Measurements from ENCODE around the gene ADAMTS17. TPM values are rescaled to one million over a fixed set of nuclear protein-coding genes. Genes with fewer than 3 reads are reported as not detected.

Gene ADAMTS17
- total RNA-seq, 1 experiment from 2014 or later, result 3.2 TPM

DNA sequence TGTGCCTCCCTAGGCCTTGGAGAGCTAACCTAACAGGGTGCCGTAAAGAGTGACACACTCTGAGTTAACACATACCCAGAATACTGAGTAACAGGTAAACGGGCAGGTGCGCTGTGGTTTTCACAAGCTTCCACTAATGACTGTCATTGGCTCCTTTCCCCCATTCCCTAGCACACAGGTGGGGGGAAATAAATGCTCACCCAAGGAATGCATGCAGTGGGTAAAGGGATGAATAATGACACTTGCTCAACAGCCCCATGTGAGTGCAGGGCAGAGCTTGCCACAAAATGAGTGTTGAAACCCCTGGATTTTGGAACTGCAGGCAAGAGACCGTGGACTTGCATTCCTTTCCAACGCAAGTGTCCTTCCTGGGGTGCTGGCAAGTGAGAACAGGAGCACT is 57.6 kb downstream of the ADAMTS17 start:
- peak; percentile 47 to 91 for DNase-seq
- intact Hi-C loops (cut with micrococcal nuclease; ENCODE audit: unreplicated experiment), result no loop called here
- POLR2A ChIA-PET (ENCODE audit: unreplicated experiment), result interaction anchor here (0.6 kb wide), 1 partner anchor 434 kb away, joined by 3 read pairs; no protein-coding TSS in a partner anchor
- TF ChIP-seq EZH2 (IDR thresholded peaks at IDR 0.05; ENCODE audit: low read depth), result no peak
- TF ChIP-seq, protein P1, sequence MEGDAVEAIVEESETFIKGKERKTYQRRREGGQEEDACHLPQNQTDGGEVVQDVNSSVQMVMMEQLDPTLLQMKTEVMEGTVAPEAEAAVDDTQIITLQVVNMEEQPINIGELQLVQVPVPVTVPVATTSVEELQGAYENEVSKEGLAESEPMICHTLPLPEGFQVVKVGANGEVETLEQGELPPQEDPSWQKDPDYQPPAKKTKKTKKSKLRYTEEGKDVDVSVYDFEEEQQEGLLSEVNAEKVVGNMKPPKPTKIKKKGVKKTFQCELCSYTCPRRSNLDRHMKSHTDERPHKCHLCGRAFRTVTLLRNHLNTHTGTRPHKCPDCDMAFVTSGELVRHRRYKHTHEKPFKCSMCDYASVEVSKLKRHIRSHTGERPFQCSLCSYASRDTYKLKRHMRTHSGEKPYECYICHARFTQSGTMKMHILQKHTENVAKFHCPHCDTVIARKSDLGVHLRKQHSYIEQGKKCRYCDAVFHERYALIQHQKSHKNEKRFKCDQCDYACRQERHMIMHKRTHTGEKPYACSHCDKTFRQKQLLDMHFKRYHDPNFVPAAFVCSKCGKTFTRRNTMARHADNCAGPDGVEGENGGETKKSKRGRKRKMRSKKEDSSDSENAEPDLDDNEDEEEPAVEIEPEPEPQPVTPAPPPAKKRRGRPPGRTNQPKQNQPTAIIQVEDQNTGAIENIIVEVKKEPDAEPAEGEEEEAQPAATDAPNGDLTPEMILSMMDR (conservative IDR thresholded peaks at IDR 0.05), result no peak
- no peaks in the 10 kb centered on the region for H4K20me1 ChIP-seq (ENCODE audit: insufficient read depth)
- no peaks in the 10 kb centered on the region for H3K9me3 ChIP-seq (ENCODE audit: insufficient read depth, low read depth)
- no peak overlapping the region for H2AFZ ChIP-seq
- H3K4me3 ChIP-seq, result no peak overlapping the region
- peaks cover 13% of the 10 kb centered on the region; the same call in 1 of the 2 replicates for H3F3A ChIP-seq (ENCODE audit: insufficient read depth, low read depth)
- CTCF ChIA-PET, result no interaction called here
- H3K27ac ChIP-seq, result 0 out of 2 replicates have a peak overlapping the region, but pooled peaks have one; percentile 29
- H3K27me3 ChIP-seq (ENCODE audit: insufficient read depth, low read depth), result no peaks in the 10 kb centered on the region
- peaks cover 23% of the 10 kb centered on the region for H3K4me1 ChIP-seq (replicated peaks; ENCODE audit: insufficient read depth)
- no peaks in the 10 kb centered on the region for H3K79me2 ChIP-seq (ENCODE audit: low read depth)
- H3K36me3 ChIP-seq (ENCODE audit: low read depth), result no peaks in the 10 kb centered on the region
- H3K4me2 ChIP-seq, result peak overlapping the region; percentile 25; the same call in 1 of the 2 replicates
- BruUV-seq (replicated peaks), result no TSS peak
- no peaks in the 10 kb centered on the region for H3K9me2 ChIP-seq (ENCODE audit: insufficient read depth)

DNA sequence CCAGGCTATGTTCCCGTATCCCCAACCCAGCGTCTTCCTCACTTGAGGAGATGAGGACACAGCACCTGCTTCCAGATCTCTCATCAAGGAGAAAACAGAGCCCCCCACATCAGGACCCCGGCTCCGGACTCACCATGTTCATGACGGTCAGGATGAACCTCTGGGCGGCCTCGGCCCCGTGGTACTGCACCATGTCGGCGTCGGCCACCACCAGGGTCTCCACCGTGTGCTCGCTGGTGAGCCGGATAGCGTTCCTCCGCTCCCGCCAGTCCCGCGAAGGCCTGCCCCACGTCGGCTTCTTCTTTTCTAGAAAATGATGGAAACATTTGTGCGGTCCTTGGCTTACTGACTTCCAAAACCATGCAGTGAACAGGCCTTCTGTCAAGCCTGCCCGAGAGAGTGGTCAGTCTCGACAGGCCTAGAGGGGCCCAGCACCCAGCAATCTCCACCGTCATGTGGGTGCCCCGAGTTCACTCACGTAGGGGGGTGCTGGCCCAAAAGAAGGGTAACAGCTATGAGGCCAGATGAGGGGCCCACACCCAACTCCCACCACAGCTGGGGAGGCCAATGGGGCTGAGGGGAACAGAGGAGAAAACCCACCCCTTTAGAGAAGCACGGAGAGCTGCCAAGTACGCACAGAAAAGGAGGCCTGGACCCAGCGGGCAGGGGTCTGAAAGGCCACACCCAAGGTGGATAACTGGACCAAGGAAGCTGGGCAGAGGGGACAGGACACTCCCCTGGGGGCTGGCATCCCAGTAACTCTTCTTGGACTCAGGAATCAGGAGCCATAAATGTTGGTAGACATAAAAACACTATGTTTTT is 60.5 kb downstream of the ADAMTS17 start:
- no peak for DNase-seq
- H2AFZ ChIP-seq, result no peak overlapping the region
- H3K9me3 ChIP-seq (ENCODE audit: insufficient read depth, low read depth), result no peaks in the 10 kb centered on the region
- no peaks in the 10 kb centered on the region for H4K20me1 ChIP-seq (ENCODE audit: insufficient read depth)
- no peak overlapping the region for H3K4me2 ChIP-seq
- ChIA-PET CTCF (no interaction called here), POLR2A (ENCODE audit: unreplicated experiment) (no interaction called here)
- no peaks in the 10 kb centered on the region for H3K36me3 ChIP-seq (ENCODE audit: low read depth)
- BruUV-seq (replicated peaks), result no TSS peak
- H3K27ac ChIP-seq, result no peak overlapping the region
- peaks cover 13% of the 10 kb centered on the region; the same call in 1 of the 2 replicates for H3F3A ChIP-seq (ENCODE audit: insufficient read depth, low read depth)
- H3K9me2 ChIP-seq (ENCODE audit: insufficient read depth), result no peaks in the 10 kb centered on the region
- H3K79me2 ChIP-seq (ENCODE audit: low read depth), result no peaks in the 10 kb centered on the region
- H3K4me1 ChIP-seq (replicated peaks; ENCODE audit: insufficient read depth), result peaks cover 23% of the 10 kb centered on the region
- H3K27me3 ChIP-seq (ENCODE audit: insufficient read depth, low read depth), result no peaks in the 10 kb centered on the region
- intact Hi-C loops (cut with micrococcal nuclease; ENCODE audit: unreplicated experiment), result no loop called here
- TF ChIP-seq EZH2 (IDR thresholded peaks at IDR 0.05; ENCODE audit: low read depth), result no peak
- TF ChIP-seq, protein P1 (conservative IDR thresholded peaks at IDR 0.05), result no peak
- H3K4me3 ChIP-seq, result no peak overlapping the region

DNA sequence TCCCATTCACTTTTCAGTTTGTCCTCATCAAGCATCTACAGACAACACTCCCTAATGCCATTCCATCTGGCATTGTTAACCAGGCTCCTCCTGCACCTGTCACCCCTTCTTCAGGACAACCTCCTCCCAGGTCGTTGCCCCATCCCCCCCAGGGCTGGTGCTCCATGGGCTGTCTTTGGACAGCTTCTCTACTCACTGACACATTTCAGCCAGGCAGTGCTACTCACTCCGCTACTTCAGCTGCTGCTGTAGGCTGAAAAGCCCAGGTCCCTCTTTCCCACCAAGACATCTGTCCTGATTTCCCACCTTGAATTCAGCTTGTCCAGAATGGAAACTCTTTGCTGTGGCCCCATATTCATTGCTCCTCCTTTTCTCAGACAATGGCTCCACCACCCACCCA is 61.9 kb downstream of the ADAMTS17 start:
- Histone ChIP-seq H3K79me2 (ENCODE audit: low read depth) (no peaks in the 10 kb centered on the region), H3K4me3 (no peak overlapping the region), H3K4me2 (no peak overlapping the region), H2AFZ (no peak overlapping the region), H3K4me1 (replicated peaks; ENCODE audit: insufficient read depth) (peaks cover 18% of the 10 kb centered on the region), H3F3A (ENCODE audit: insufficient read depth, low read depth) (peaks cover 13% of the 10 kb centered on the region; the same call in 1 of the 2 replicates), H3K36me3 (ENCODE audit: low read depth) (no peaks in the 10 kb centered on the region), H3K27me3 (ENCODE audit: insufficient read depth, low read depth) (no peaks in the 10 kb centered on the region), H4K20me1 (ENCODE audit: insufficient read depth) (no peaks in the 10 kb centered on the region), H3K9me2 (ENCODE audit: insufficient read depth) (no peaks in the 10 kb centered on the region), H3K9me3 (ENCODE audit: insufficient read depth, low read depth) (no peaks in the 10 kb centered on the region), H3K27ac (no peak overlapping the region)
- TF ChIP-seq, protein P1 (conservative IDR thresholded peaks at IDR 0.05), result no peak
- TF ChIP-seq EZH2 (IDR thresholded peaks at IDR 0.05; ENCODE audit: low read depth), result no peak
- intact Hi-C loops (cut with micrococcal nuclease; ENCODE audit: unreplicated experiment), result no loop called here
- no TSS peak for BruUV-seq (replicated peaks)
- DNase-seq, result no peak
- ChIA-PET POLR2A (ENCODE audit: unreplicated experiment) (no interaction called here), CTCF (no interaction called here)
